H9 (cell line): ENCODE data around the gene PRPH. TPM values are rescaled to one million over a fixed set of nuclear protein-coding genes. Genes with fewer than 3 reads are reported as not detected.

ENCODE experiments used
- DNase-seq: peaks from one replicate; pipeline ENCODE4 v3.0.0-alpha.2; 2017
- H2AFZ ChIP-seq: one replicate; pipeline ENCODE4 v1.6.1; 2013; ENCODE audit warnings: mild to moderate bottlenecking, low read length, control low read depth, moderate library complexity
- H2AK5ac ChIP-seq: 2 replicates; pipeline ENCODE4 v1.6.1; 2013; ENCODE audit warnings: low read length, control low read depth, mixed read lengths; ENCODE audit not compliant: insufficient read length
- H2BK120ac ChIP-seq: one replicate; pipeline ENCODE4 v1.6.1; 2013; ENCODE audit warnings: low read depth, mild to moderate bottlenecking, low read length, control low read depth, inconsistent platforms; ENCODE audit not compliant: poor library complexity, severe bottlenecking
- H2BK12ac ChIP-seq: 2 replicates; pipeline ENCODE4 v1.6.1; 2013; ENCODE audit warnings: low read length, control low read depth, mixed read lengths, low read depth; ENCODE audit not compliant: insufficient read length
- H2BK15ac ChIP-seq: 2 replicates; pipeline ENCODE4 v1.6.1; 2013; ENCODE audit warnings: low read depth, low read length, control low read depth
- H2BK20ac ChIP-seq: one replicate; pipeline ENCODE4 v1.6.1; 2013; ENCODE audit warnings: low read depth, mild to moderate bottlenecking, low read length, control low read depth, inconsistent platforms; ENCODE audit not compliant: poor library complexity, severe bottlenecking
- H2BK5ac ChIP-seq: 2 replicates; pipeline ENCODE4 v1.6.1; 2013; ENCODE audit warnings: low read length, control low read depth, mixed read lengths; ENCODE audit not compliant: insufficient read length
- H3K14ac ChIP-seq: 2 replicates; pipeline ENCODE4 v1.6.1; 2013; ENCODE audit warnings: low read length, control low read depth; ENCODE audit not compliant: insufficient read depth
- H3K18ac ChIP-seq: 2 replicates; pipeline ENCODE4 v1.6.1; 2013; ENCODE audit warnings: low read depth, mild to moderate bottlenecking, mixed read lengths, low read length, control low read depth; ENCODE audit not compliant: insufficient read length
- H3K23ac ChIP-seq: 2 replicates; pipeline ENCODE4 v1.6.1; 2013; ENCODE audit warnings: low read length, control low read depth, mixed read lengths, low read depth; ENCODE audit not compliant: insufficient read length
- H3K23me2 ChIP-seq: 2 replicates; pipeline ENCODE4 v1.6.1; 2013; ENCODE audit warnings: low read depth, mild to moderate bottlenecking, mixed read lengths, low read length, control low read depth; ENCODE audit not compliant: insufficient read length, poor library complexity, severe bottlenecking
- H3K27ac ChIP-seq: 2 replicates; pipeline ENCODE4 v1.5.1; 2013; ENCODE audit warnings: low read length, control low read depth, mixed read lengths, low read depth; ENCODE audit not compliant: insufficient read length
- H3K27me3 ChIP-seq: 2 replicates; pipeline ENCODE4 v1.6.1; 2013; ENCODE audit warnings: low read length, control low read depth, inconsistent platforms; ENCODE audit not compliant: insufficient read depth
- H3K4ac ChIP-seq: 2 replicates; pipeline ENCODE4 v1.6.1; 2013; ENCODE audit warnings: low read depth, mild to moderate bottlenecking, control low read depth, inconsistent platforms, low read length, moderate library complexity
- H3K4me1 ChIP-seq: 2 replicates; pipeline ENCODE4 v1.6.1; 2013; ENCODE audit warnings: low read length, control low read depth, inconsistent platforms; ENCODE audit not compliant: insufficient read depth
- H3K4me2 ChIP-seq: 2 replicates; pipeline ENCODE4 v1.6.1; 2013; ENCODE audit warnings: low read length, control low read depth, mixed read lengths; ENCODE audit not compliant: insufficient read length, insufficient read depth
- H3K56ac ChIP-seq: 2 replicates; pipeline ENCODE4 v1.6.1; 2013; ENCODE audit warnings: low read depth, mild to moderate bottlenecking, mixed read lengths, low read length, control low read depth; ENCODE audit not compliant: insufficient read length
- H3K79me1 ChIP-seq: 2 replicates; pipeline ENCODE4 v1.6.1; 2013; ENCODE audit warnings: low read depth, mild to moderate bottlenecking, moderate library complexity, low read length, control low read depth, inconsistent platforms; ENCODE audit not compliant: insufficient read depth, poor library complexity, severe bottlenecking
- H3K79me2 ChIP-seq: 2 replicates; pipeline ENCODE4 v1.6.1; 2013; ENCODE audit warnings: low read length, control low read depth, inconsistent platforms; ENCODE audit not compliant: insufficient read depth
- H3K9ac ChIP-seq: 2 replicates; pipeline ENCODE4 v1.6.1; 2013; ENCODE audit warnings: low read length, control low read depth, mixed read lengths; ENCODE audit not compliant: insufficient read length; ENCODE audit errors: extremely low read depth
- H3K9me3 ChIP-seq: one replicate; pipeline ENCODE4 v1.6.1; 2013; ENCODE audit warnings: low read depth, low read length, inconsistent platforms; ENCODE audit not compliant: control insufficient read depth
- H3T11ph ChIP-seq: one replicate; pipeline ENCODE4 v1.6.1; 2013; ENCODE audit warnings: mild to moderate bottlenecking, low read length, control low read depth, inconsistent platforms
- H4K20me1 ChIP-seq: one replicate; pipeline ENCODE4 v1.6.1; 2013; ENCODE audit not compliant: control insufficient read depth, insufficient read length, insufficient read depth
- H4K5ac ChIP-seq: 2 replicates; pipeline ENCODE4 v1.6.1; 2013; ENCODE audit warnings: low read depth, mild to moderate bottlenecking, mixed read lengths, low read length, control low read depth; ENCODE audit not compliant: insufficient read length
- H4K8ac ChIP-seq: replicated peaks from 2 replicates; pipeline ENCODE4 v1.6.1; 2013; ENCODE audit warnings: low read length, control low read depth, mixed read lengths, low read depth; ENCODE audit not compliant: insufficient read length
- H4K91ac ChIP-seq: 2 replicates; pipeline ENCODE4 v1.6.1; 2013; ENCODE audit warnings: low read depth, mild to moderate bottlenecking, moderate library complexity, mixed read lengths, low read length, control low read depth; ENCODE audit not compliant: insufficient read length
- H3K27ac Mint-ChIP-seq, 3 experiments: 2 replicates in 2 of 3; 3 replicates in 1 of 3; pipeline ENCODE4 v1.8.0; 2020 to 2021; ENCODE audit warnings: mixed read lengths in 3 of 3, mild to moderate bottlenecking in 1 of 3, moderate library complexity in 1 of 3
- H3K27me3 Mint-ChIP-seq: 2 replicates; pipeline ENCODE4 v1.8.0; 2021; ENCODE audit warnings: low read depth, mild to moderate bottlenecking, moderate library complexity, mixed read lengths
- H3K36me3 Mint-ChIP-seq, 3 experiments: 2 replicates in 2 of 3; 3 replicates in 1 of 3; pipeline ENCODE4 v1.8.0; 2020 to 2021; ENCODE audit warnings: low read depth in 3 of 3, mixed read lengths in 3 of 3; ENCODE audit not compliant: insufficient read depth in 1 of 3
- H3K4me1 Mint-ChIP-seq, 2 experiments: 2 replicates each; pipeline ENCODE4 v1.8.0; 2020; ENCODE audit warnings: mixed read lengths in 2 of 2
- H3K4me3 Mint-ChIP-seq, 2 experiments: 2 replicates in 1 of 2; 3 replicates in 1 of 2; pipeline ENCODE4 v1.8.0; 2020 to 2021; ENCODE audit warnings: mild to moderate bottlenecking in 2 of 2, mixed read lengths in 2 of 2, moderate library complexity in 1 of 2
- H3K9me3 Mint-ChIP-seq, 2 experiments: 2 replicates in 1 of 2; 3 replicates in 1 of 2; pipeline ENCODE4 v1.8.0; 2020; ENCODE audit warnings: mild to moderate bottlenecking in 2 of 2, mixed read lengths in 2 of 2, moderate library complexity in 1 of 2
- WGBS: extraction: QIAGEN DNeasy Blood & Tissue Kit; methylation state at CpG from one replicate; pipeline ENCODE4 v1.1.7; 2013; ENCODE audit warnings: missing lambda C conversion rate, low lambda C conversion rate, mixed read lengths; ENCODE audit not compliant: insufficient read length; ENCODE audit errors: extremely low coverage; 5-methylcytosine and 5-hydroxymethylcytosine counted together
- total RNA-seq: library from RNA; stranded (reverse); gene quantifications from 2 replicates; pipeline ENCODE4 v1.2.1, GENCODE V29; 2021
- TF ChIP-seq, protein P1 (sequence below): fragments of 200-600 bp; sonication (generic); conservative IDR thresholded peaks from 3 replicates; pipeline ENCODE4 v1.8.0; 2021; ENCODE audit warnings: antibody characterized with exemption, mild to moderate bottlenecking

The PRPH gene
- total RNA-seq, 1 experiment from 2014 or later, result 1.1 TPM

DNA sequence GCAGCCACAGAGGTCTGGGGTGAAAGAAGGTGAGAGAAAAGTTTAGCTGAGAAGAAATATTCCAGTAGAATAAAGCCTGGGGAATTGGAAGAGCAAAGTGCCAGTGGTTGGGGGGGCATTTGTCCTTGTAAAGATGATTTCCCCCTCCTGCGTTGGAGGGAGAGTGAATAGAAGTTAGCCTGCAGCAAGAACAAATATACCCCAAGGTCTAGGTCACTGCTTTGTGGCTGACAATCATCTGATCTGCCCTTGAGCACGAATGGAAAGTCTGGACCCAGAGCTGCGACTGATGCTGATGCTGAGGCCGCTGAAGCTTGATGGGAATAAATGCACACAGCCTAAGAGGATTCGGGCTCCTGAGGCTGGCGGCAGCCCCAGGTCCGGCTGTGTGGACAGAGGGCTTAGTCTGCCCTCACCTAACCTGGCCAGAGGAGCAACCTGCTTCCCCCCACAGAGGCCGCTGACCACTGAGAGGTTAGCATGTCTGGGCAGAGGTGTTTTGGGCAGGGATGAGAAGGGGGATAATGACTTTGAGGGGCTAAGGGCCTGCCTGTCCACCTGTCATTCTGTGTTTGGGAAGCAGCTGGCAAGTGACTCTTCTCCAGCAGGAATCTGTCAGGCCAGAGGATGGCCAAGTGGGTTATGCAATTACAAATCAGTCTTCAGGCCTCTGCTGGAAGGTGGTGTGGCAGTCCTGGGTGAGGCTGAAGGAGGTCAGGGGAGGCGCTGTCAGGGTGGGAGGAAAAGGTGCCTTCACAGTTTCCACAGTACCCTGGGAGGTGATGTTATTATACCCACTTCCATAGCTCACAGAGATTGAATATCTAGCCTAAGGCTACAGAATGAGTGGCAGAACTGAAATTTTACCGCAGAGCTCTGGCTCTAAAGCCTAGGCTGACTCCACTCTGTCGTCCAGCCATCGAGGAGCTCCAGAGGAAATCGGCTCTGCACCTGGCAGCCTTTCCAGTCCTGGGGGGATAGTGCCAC, 18.4 kb upstream of the PRPH start:
- no peak overlapping the region for H4K91ac ChIP-seq
- no CpG with 5 or more reads among the region's 13 CpGs for WGBS
- H3K27me3 ChIP-seq, result no peaks in the 10 kb centered on the region
- H3K9ac ChIP-seq, result no peak overlapping the region
- Mint-ChIP-seq H3K27ac (peak overlapping the region in 2 of 3 experiments; percentile 49 to 57; a peak in 4 of 7 replicates), H3K27me3 (no peaks in the 10 kb centered on the region; the same call in 1 of the 2 replicates), H3K36me3 (peaks cover 13 to 22% (median 22%) of the 10 kb centered on the region in 3 experiments), H3K4me3 (no peak overlapping the region), H3K4me1 (peaks cover 10 to 12% of the 10 kb centered on the region in 2 experiments), H3K9me3 (no peaks in the 10 kb centered on the region)
- no peak overlapping the region for H2BK20ac ChIP-seq
- TF ChIP-seq, protein P1, sequence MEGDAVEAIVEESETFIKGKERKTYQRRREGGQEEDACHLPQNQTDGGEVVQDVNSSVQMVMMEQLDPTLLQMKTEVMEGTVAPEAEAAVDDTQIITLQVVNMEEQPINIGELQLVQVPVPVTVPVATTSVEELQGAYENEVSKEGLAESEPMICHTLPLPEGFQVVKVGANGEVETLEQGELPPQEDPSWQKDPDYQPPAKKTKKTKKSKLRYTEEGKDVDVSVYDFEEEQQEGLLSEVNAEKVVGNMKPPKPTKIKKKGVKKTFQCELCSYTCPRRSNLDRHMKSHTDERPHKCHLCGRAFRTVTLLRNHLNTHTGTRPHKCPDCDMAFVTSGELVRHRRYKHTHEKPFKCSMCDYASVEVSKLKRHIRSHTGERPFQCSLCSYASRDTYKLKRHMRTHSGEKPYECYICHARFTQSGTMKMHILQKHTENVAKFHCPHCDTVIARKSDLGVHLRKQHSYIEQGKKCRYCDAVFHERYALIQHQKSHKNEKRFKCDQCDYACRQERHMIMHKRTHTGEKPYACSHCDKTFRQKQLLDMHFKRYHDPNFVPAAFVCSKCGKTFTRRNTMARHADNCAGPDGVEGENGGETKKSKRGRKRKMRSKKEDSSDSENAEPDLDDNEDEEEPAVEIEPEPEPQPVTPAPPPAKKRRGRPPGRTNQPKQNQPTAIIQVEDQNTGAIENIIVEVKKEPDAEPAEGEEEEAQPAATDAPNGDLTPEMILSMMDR, result no peak
- peaks cover 4% of the 10 kb centered on the region for H4K20me1 ChIP-seq
- H3T11ph ChIP-seq, result no peak overlapping the region
- no peaks in the 10 kb centered on the region for H3K79me1 ChIP-seq
- H3K18ac ChIP-seq, result no peak overlapping the region
- H3K23ac ChIP-seq, result no peak overlapping the region
- H2AK5ac ChIP-seq, result no peak overlapping the region
- H3K4ac ChIP-seq, result no peak overlapping the region
- H2BK5ac ChIP-seq, result no peak overlapping the region
- H3K4me2 ChIP-seq, result no peak overlapping the region
- H2BK120ac ChIP-seq, result no peak overlapping the region
- H2AFZ ChIP-seq, result no peak overlapping the region
- H3K56ac ChIP-seq, result no peak overlapping the region
- H3K79me2 ChIP-seq, result no peaks in the 10 kb centered on the region
- H4K5ac ChIP-seq, result no peak overlapping the region
- no peak overlapping the region for H3K27ac ChIP-seq
- no peaks in the 10 kb centered on the region for H3K23me2 ChIP-seq
- H2BK12ac ChIP-seq, result no peak overlapping the region
- H2BK15ac ChIP-seq, result no peak overlapping the region
- H4K8ac ChIP-seq, result no peak overlapping the region
- H3K4me1 ChIP-seq, result no peaks in the 10 kb centered on the region; the same call in 1 of the 2 replicates
- no peaks in the 10 kb centered on the region for H3K9me3 ChIP-seq
- H3K14ac ChIP-seq, result no peak overlapping the region
- DNase-seq, result no peak
